ENCODE measurements around the gene UQCC3.

- TF ChIP-seq CTCF (IDR thresholded peaks at IDR 0.05; ENCODE audit: borderline replicate concordance, extremely low read depth, low read length, poor library complexity, severe bottlenecking) (no peak), EZH2 (IDR thresholded peaks at IDR 0.05; ENCODE audit: borderline replicate concordance, low read depth, low read length, severe bottlenecking) (no peak)
Observed at GRCh38 chr11:62706850-62707247, 35.4 kb downstream of the UQCC3 start.

Data from DND-41 (cell line).